Raji (cell line): ENCODE data around the gene SYNE1.

Experiments used
- POLR2A ChIP-seq: IDR thresholded peaks from 2 replicates; pipeline ENCODE4 v1.6.1; 2011; ENCODE audit warnings: low read depth, low read length, control low read depth; ENCODE audit not compliant: insufficient read depth

SYNE1 gene

GRCh38 chr6:152087096-152087495 lies 550.1 kb downstream of the SYNE1 start:
- TF ChIP-seq POLR2A = no peak

- TF ChIP-seq POLR2A = no peak
Measured at GRCh38 chr6:152086223-152086873, 550.8 kb downstream of the SYNE1 start.

DNA sequence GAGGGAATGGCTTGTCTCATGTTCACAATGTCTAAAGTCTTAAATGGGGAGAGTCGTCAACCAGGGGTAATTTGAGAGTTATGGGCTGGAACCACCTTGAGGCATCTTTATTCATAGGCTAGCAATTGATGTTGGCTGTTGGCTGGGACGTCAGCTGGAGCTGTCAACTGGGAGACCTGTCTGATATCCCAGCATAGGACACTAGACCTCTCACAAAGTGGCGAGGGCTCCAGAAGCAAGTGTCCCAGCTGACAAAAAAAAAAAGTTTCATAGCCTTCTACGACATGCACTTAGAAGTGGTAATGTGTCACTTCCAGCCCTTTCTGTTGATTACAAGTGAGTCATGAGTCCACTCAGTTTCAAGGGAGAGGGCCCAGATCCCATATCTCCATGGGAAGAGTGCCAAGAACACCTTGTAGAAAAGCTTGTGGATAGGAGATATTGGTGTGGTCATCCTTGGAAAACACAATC lies 551.7 kb downstream of the SYNE1 start:
- no peak for TF ChIP-seq POLR2A

DNA sequence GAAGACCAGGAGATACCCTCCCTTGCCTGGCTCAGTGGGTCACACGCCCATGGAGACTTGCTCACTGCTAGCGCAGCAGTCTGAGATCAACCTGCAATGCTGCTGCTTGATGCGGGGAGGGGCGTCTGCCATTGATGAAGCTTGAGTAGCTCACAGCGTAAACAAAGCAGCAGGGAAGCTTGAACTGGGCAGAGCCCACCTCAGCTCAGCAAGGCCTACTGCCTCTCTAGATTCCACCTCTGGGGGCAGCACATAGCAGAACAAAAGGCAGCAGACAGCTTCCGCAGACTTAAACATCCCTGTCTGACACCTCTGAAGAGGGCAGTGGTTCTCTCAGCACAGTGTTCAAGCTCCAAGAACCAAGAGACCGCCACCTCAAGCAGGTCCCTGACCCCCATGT lies 558.4 kb downstream of the SYNE1 start:
- TF ChIP-seq POLR2A = no peak

GRCh38 chr6:152078001-152078400 lies 559.2 kb downstream of the SYNE1 start:
- TF ChIP-seq POLR2A = no peak

DNA sequence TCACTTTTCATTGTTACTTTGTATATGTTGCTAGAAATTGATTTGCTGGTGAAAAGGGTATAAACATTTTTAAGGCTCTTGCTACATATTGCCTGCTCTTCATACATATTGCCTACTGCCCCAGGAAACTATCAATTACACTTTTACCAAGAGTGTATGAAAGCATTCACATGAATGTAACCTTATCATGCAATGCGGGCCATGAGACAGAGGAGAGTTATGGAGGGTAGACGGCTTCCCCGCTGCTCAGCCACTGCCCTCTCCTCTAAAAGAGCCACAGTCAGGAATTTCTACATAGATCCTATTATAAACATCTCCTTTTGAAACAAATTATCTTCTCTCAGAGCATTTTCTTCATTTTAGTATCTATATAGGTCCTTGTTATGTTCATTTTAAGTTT lies 565.3 kb downstream of the SYNE1 start:
- TF ChIP-seq POLR2A = no peak
